ENCODE measurements around the gene BCAR3.
"Not testable (repeated sequence)": the region's sequence is repeated elsewhere in the genome, so short reads cannot be mapped to it uniquely, and the experiment has no call there.

The BCAR3 gene

DNA sequence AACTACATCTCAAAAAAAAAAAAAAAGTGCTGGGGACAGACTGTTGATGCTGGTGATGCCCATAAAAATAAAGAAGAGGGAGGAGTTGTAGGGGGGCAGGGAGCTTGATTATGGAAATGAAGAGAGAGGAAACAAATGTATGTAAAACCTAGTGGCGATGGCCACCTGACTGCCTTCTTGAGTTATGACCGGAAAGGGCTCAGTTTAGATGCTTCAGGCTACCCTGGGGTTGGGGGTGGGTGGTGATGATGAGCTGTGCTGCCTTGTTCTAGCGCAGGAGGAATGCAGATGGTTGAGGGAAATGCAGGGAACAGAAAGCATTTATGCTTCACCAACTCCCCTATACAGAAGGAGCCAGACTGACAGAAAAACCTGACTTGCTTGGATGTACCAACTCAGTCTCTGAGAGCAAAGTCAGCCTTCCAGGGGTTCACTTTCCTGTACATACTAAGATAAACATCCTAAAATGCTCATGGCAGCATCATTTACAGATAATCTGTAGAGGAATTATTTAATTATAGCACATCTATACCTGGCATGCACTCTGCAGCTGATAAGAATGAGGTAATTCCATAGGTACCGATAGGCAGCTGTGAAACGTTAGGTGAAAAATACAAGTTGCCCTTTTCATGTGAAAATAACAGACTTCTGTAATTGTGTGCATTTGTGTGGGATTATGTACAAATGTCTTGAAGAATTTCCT, 8.0 kb upstream of the BCAR3 start:
- no peak for DNase-seq (ENCODE audit: low read depth in 3 of 3)

DNA sequence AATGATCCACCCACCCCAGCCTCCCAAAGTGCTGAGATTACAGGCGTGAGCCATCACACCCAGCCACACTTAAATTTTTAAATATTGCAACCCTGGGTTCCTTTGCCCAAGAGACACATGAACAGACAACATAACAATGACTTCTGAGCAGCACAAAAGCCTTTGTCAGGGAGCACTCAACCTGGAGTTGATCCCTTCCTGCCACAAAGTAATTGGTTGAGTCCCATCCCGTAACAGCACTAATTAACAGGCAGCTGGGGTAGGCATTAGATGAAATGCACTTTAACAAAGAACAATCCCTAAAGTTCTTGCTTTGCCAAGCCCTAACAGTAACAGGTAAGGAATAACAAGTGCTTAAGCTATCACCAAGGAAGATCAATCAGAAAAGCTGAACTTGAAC, 5.9 kb upstream of the BCAR3 start:
- no peak for DNase-seq (ENCODE audit: low read depth in 3 of 3)

DNA sequence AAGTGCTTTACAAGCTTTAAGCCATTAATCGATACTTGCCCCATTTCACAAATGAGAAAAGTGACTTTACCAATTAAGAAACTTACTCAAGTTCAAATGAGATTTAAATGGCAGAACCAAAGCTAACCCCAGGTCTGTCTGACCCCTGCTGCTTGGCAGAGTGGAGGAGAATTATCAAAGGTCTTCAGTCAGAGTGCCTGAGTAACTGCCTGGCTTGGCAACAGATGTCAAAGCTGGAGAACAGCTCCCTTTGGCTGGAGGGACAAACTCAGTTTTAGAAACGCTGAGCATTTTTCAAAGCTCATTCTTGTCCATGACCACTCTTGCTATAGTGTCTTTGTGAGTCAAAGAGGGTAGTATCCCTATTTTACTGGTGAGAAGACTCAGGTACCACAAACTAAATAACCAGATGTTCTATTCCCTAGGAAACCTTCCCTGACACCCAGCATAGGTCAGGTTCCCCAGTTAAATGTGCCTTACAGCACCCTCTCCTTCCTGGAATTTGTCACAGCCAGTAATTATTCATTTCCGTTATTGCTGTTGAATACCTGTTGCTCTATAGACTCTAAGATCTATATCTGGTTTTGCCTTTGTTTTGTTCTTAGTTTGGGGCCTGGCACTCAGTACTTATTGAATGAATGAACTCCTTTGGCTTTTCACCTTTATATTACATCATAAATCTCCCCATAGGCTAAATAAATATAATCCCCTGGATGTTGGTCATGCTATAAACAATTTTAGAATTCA, 5.0 kb upstream of the BCAR3 start:
- DNase-seq (ENCODE audit: low read depth in 3 of 3) = no peak

DNA sequence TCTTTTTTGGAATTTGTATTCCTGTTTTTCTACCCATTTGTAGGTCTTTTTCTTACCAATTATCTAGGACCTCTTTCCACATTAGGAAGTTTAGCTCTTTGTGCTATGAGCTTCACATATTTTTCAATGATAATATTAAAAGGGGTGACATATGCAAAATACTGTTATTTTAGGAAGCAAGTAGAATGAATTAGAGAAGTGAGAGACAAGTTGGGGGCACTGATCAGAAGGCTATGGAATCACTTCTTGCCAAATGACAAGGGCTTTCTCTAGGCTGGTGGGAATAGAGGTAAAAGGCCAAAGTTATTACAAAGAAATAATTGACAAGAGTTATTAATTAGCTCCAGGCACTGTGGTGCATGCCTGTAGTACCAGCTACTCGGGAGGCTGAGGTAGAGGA, 4.3 kb upstream of the BCAR3 start:
- DNase-seq (ENCODE audit: low read depth in 3 of 3) = no peak

DNA sequence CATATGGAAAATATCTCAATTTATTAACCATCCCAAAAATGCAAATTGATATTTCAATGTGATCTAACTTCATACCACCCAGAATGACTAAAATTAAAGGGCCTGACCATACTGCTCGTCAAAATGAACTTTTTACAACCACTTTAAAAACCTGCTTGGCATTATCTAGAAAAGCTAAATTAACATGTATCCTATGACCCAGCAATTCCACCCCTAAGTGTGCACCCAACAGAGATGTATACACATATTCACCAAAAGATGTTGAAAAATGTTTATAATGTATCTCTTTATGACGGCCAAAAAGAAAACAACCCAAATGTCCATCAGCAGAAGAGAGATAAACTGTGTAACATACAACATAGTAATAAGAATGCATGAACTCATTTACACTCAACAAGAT, 1.6 kb upstream of the BCAR3 start:
- no peak for DNase-seq (ENCODE audit: low read depth in 3 of 3)

DNA sequence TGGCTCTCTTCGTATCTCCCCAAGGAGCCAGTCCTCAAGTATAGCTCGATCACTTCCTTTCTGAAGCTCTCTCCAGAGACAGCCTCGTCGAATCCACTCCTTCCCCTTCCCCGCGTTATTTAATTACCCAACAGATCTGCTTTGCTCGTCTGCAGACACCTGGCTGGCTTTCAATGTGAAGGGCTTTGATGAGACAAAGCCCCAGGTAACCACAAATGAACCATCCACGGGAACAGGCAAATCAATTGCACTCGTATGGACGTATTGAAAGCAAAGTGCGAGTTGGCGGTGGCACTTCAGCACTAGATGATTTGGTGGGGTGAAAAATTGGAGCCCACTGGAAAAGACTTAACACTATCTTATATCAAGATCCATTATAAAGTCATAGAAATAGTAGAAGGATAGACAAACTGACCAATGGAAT, 364 bp upstream of the BCAR3 start:
- no peak for DNase-seq (ENCODE audit: low read depth in 3 of 3)

DNA sequence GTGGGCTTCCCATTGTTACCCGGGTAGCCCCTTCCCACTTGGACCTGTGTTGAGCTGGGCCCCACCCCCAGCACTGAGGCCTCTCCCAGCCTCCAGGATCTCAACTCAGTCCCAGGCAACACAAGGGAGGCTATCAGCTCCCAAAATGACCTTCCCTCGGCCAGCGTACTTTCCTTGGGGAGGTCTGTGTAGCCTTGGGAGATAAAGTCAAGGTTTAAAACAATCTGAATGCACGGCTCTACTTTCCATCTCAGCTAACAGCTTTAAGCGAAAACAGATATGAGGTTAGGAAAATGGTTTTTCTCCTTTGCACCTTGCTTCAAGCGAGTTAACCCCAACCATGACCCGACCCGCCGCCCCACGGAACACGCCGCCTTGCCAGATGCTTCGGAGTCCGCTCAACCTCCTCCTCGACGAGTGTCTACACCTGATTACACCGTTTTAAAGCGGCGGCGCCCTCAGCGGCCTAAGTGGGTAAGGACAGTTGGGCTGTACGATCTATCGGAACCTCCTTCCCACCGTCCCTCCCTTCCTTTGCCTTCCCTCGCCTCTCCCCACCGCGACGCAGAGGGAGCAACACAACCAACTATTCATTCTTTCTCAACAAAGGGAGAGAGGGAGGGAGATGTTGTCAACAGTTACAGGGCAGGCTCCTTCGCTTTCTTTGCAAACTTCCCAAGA, 1.1 kb downstream of the BCAR3 start:
- peak in 1 of 3 experiments; percentile 23 for DNase-seq (ENCODE audit: low read depth in 3 of 3)

DNA sequence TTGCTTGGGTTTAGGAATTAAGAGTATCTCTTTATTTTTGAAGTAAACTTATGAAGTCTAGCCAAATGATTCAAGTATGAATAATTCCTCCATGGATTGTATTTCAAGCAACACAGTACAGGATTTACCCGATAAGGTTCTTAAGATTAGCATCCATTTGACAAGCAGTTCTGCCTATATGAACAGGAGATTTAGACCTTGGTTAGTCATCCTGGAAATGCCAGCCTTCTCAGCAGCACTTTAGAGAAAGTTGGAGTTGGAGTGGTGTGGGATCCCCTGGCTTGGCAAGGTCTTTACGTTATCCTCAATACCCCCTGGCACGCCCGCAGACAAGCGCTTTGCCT, 1.6 kb downstream of the BCAR3 start:
- no peak for DNase-seq (ENCODE audit: low read depth in 3 of 3)

DNA sequence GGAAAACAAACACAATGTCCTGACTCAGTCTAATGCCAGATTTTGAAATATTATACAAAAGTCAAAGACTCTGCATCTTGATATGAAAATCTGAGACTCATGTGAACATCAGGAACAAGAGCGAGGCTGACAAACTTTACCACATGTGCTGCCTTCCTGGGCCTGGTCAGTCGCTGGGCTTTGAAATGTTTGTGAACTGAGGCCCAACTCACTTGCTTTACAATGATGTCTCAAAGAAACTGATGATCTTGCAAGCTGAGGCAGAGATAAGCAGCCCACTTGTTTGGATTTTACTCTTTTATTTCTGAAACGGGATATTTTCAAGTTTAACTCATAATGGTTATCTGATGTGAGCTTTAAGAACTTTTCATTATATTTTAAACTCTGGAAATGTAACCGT, 2.1 kb downstream of the BCAR3 start:
- DNase-seq (ENCODE audit: low read depth in 3 of 3) = no peak

DNA sequence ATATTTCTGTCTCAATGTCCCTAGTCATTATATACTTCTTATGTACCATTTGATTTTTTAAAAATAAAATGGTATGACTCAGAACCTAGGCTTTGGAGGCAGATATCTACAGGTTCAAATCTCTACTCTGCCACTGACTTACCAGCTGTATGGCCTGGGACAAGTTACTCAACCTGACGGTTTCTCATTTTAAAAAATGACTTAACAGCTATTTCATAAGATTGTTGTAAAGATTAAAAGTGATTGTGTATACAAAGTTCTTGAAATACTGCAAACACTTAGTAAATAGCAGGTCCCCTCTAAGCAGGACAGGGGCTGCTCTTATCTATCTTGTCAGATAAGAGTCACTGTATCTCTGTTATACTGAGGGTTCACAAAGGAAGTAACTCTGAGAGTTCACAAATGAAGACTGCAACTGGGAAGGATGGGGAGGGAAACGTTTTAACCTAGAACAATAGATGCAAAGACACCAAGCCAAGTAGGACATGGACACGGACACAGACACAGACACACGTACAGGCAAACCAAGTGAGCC, 2.6 kb downstream of the BCAR3 start:
- no peak for DNase-seq (ENCODE audit: low read depth in 3 of 3)

DNA sequence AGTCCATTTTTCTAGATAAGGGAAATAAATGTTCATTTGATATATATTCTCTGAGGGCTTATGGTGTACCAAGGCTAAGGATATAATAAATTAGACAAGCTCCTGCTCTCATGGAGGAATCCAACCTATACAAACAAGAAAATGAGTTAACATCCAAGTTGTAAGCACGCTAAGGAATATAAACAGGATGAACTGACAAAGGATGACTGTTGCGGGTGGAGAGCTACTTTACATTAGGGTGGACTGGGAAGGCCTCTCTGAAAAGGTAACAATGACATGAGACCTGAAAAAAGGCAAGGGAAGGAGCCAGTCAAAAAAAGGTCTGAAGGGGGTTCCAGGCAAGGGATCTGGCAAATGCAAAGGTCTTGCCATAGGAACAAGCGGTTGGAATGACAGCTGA, 3.1 kb downstream of the BCAR3 start:
- no peak for DNase-seq (ENCODE audit: low read depth in 3 of 3)

DNA sequence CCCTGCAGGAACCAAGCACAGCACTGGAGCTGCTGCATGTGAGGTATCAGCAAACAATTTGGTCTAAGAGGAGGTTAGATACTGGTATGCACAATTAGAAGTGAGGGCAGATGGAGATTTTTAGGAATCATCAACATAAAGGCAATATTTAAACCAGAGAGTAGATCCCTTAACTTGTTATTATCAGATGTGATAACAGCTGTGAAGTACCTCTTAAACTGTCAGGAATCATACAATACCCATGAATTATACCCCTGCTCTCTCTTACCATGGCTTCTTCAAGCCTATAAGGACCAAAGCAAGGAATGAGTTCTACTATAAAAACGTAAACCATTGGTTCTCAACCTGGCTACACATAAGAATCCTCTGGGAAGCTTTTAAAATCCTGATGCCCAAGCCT, 3.9 kb downstream of the BCAR3 start:
- DNase-seq (ENCODE audit: low read depth in 3 of 3) = no peak

DNA sequence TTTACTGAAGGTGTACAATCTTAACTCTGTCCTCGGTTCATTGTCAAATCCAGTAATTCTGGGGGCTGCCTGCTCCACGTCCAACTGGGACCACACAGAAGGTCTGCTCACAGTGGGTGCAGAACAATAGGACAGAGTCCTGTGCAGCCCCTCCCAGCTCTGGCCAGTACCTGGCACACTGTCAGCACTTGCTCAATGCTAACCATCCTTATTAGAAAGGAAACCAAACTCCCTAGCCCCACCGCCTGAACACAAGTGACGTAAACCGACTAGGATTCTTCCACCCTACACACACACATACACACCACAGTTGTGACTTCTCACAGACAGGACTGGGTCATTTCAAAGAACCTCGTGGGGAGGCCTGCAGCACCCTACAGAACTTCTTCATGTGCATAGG, 5.2 kb downstream of the BCAR3 start:
- no peak for DNase-seq (ENCODE audit: low read depth in 3 of 3)

DNA sequence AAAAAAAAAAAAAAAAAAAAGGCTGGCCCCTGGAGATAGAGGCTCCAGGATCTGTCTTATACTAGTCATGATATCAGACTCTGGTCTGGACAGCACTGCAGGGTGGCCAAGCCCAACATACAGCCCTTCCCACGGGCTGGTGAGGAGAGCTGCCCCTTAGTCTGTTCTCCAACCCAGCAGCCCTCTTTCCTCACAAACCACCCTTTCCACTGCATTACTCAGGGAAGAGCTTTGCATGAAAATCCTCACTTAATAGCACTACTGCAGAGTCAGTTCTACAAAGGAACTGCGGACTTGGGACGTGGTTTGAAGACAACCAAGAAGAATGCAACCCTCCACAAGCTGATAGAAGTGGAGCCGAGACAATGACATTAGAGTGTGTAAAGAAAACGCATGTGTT, 5.7 kb downstream of the BCAR3 start:
- DNase-seq (ENCODE audit: low read depth in 3 of 3) = no peak

DNA sequence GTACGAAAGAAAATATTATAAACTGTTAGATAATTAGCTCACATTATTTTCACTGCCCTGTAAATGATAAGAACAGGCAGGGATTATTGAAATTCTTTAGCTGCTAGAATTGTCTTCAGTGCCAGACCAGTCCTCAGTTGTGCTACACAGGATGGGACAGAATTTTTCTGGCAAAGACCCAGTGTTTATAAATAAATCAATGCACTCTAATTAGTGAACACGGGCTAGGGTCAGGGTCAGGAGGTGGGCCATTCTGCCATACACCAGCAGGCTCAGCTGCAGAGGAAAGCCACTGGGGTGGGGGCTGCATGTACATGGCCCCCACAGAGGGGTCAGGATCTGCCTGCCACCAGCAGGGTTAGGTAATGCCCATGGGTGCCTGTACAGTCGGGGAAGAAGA, 6.4 kb downstream of the BCAR3 start:
- DNase-seq (ENCODE audit: low read depth in 3 of 3) = no peak

DNA sequence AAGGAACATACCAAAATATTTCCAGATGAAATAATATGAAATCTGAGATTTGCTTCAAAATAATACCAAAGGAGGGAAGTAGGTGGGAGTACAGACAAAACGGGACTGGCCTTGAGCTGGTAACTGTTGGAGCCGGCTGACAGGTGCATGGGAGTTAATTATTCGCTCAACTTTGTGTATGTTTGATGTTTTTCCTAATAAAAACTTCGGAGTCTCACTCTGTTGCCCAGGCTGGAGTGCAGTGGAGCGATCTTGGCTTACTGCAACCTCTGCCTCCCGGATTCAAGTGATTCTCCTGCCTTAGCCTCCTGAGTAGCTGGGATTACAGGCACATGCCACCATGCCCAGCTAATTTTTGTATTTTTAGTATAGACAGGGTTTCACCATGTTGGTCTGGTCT, 7.6 kb downstream of the BCAR3 start:
- not testable (repeated sequence) for DNase-seq (ENCODE audit: low read depth in 3 of 3)

DNA sequence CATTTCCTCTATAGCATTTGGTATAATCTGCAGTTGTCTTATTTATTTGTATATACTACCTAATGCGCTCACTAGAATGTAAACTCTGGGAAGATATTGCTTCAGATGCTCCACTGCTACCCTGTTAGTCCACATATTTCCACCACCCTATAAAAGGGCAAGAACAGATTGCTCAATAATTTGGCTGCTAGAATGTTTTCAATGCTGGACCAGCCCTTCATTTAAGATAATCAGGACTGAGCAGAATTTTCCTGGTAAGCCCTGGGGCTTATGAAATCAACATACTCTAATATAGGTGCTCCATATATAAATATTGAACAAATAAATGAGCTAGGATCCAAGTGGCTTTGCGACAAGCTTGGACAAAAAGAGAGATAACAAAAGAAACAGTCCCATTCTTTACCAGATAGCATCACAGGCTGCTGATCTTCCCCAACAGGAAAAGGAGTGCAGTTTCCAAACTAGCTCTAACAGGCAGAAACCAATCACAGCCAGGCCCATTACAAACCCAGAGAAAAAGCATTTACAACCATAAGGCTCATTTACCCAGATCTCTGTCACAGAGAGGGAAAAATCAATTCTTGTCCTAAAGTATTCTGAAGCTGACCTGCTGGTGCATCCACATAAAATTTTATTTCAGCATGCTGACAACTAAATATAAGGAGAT, 8.3 kb downstream of the BCAR3 start:
- no peak for DNase-seq (ENCODE audit: low read depth in 3 of 3)

DNA sequence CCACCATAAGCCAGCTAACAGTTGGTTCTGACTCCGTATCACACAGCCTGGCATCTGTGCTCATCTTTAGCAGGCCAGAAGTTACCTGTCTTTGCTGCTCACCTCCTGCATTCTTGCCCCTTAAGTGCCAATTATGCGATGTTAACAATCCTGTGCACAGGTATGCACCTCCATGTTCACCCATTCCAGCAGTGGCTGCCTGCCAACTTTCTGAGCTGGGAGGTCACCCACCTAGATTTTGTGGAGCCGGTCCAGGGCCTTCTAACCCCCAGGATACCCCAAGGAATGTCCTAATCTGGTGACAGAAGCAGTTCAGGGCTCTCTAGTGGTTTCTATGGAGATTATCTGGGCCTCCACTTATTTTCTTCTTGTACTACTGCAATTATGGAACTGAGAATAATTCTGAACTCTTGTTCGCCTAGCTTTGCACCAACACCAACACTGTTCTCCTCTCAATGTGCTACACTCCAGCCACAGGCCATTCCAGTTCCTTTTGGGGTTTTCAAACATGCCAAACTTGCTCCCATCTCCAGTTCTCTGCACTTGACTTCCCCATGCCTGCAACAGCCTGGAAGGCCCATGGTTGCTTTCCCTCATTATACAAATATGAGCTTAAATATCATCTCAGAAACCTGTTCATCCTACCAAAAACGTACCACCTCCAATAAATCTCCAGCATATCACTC, 9.0 kb downstream of the BCAR3 start:
- no peak for DNase-seq (ENCODE audit: low read depth in 3 of 3)

DNA sequence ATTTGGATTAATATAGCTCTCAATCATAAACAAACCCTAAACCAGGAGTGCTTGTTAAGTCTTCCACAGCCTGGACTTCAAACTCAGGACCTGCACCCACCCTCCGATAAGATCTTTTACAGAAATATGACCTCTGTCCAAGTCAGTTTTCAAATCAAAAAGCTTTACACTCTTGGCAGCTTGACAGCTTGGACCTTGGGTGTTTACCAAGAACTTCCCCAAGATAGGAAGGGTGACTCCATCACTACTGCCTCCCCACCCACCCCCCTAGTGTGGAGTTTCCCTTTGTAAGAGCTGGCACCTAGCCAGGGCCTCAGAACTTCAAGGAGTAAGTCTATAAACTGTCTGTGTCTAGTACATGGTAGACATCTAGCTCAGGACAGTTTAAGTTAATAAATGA, 9.6 kb downstream of the BCAR3 start:
- DNase-seq (ENCODE audit: low read depth in 3 of 3) = no peak

DNA sequence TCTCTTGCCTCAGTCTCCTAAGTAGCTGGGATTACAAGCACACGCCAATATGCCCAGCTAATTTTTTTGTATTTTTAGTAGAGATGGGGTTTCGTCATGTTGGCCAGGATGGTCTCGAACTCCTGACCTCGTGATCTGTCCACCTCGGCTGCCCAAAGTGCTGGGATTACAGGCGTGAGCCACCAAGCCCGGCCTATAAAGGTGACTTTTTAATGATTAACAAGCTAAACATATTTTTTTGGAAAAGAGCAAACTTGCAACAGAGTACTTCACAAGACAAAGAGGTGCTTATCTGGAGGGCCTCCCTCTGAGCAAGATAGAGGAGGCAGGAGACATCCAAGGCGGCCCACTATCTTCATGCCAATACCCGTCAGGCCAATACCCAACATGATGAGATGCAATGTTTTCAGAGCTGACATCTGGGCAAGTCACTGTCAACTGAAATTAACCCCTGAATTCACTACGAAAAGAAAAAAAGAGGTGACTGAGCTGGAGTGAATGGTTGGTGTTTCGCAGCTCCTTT, 10.5 kb downstream of the BCAR3 start:
- no peak for DNase-seq (ENCODE audit: low read depth in 3 of 3)

DNA sequence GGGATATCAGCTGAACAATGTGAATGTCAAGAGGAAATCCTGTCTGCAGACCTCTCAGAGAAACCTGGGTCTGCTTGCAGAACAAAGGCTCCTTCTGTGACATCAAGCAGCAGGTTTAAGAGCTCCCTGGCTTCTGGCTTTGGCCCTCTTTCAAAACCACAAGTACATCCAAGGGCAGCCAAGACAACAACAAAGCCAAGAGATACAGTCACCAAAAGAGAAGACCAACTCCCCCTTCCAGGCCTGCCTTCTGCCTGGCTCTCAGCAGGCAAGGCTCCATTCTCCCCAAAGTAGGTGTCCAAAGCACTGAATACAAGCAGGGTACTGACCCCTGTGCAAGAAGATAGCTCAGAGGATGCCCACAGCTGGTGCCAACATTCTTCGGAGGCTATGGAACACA, 11.5 kb downstream of the BCAR3 start:
- DNase-seq (ENCODE audit: low read depth in 3 of 3) = no peak

DNA sequence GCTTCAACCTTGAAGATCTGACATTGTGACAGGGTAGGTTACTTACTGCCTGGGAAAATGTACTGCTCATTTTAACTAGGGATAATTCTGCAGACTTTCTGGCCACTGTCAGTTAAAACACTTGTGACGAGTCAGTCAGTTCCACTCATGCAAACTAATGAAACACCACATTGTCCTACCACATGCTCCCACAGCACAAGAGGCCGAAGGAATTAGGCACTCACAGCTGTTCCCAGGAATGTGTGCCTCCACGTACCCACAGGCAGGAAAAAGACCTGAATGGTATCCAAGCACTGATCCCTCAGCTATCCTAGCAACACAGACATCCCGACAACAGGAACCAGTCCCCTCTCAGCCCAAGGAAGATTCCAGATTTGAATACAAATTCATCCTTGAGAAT, 12.3 kb downstream of the BCAR3 start:
- DNase-seq (ENCODE audit: low read depth in 3 of 3) = no peak

Data from stimulated activated CD4-positive, alpha-beta T cell treated with anti-CD3 and anti-CD28 coated beads, TNF-alpha, amount 100 ng/mL, for 4 hours (primary cell).